ENCODE measurements around the gene GPANK1.

Gene GPANK1

GRCh38 chr6:31655349-31656237 lies 9.2 kb downstream of the GPANK1 start, which contains the start of gene APOM:
APOM (plus strand) TSS chr6:31655894; CDS start chr6:31655967, 73 bp downstream.
- no peak for TF ChIP-seq CTCF (conservative IDR thresholded peaks at IDR 0.05; ENCODE audit: low read depth)
- DNase-seq (ENCODE audit: low spot score): no peak
- H3K27ac ChIP-seq: peak within 1 kb of the TSS; percentile 31
- ChIA-PET CTCF (interaction anchor here (0.7 kb wide), 1 partner anchor 448 kb away, joined by 3 read pairs; no protein-coding TSS in a partner anchor), POLR2A (ENCODE audit: low non-redundant PET) (no interaction called here)

DNA sequence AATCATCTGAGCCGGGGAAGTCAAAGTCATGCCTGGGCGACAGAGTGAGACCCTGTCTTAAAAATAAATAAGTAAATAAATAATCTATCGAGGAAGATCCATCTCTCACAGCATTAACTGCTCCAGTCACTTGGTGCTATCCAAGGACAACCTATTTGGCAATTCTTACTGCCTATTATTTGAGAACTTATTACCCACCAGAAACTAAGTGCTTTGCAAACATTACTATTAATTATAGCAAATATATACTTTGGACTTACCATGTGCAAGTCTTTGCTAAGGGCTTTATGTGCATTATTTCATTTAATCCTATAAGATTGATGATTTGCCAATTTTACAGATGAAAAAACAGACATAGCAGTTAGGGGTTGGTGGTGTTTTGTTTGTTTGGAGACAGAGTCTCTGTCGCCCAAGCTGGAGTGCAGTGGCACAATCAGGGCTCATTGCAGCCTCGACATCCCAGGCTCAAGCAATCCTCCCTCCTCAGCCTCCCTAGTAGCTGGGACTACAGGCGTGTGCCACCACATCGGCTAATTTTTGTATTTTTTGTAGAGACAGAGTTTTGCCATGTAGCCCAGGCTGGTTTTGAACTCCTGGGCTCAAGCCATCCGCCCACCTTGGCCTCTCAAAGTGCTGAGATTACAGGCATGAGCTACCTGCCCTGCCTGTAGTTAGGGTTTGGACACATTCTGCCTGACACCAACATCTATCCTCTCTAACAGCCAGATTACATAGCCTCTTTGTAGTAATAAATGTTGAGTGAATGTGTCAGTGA lies 10.0 kb downstream of the GPANK1 start:
- TF ChIP-seq CTCF (conservative IDR thresholded peaks at IDR 0.05; ENCODE audit: low read depth): no peak
- H3K27ac ChIP-seq: peak overlapping the region; percentile 22
- CTCF ChIA-PET: no interaction called here
- POLR2A ChIA-PET (ENCODE audit: low non-redundant PET): no interaction called here
- DNase-seq (ENCODE audit: low spot score): no peak

- peak overlapping the region; percentile 96 for H3K27ac ChIP-seq
- peak; percentile 78 for DNase-seq (ENCODE audit: low spot score)
- CTCF ChIA-PET: interaction anchor here (0.6 to 1.4 kb wide), 4 partner anchors 63 to 237 kb away, joined by 3 to 4 read pairs (median 4); partner anchors contain the start of gene ATP6V1G2
- TF ChIP-seq CTCF (conservative IDR thresholded peaks at IDR 0.05; ENCODE audit: low read depth): no peak
- POLR2A ChIA-PET (ENCODE audit: low non-redundant PET): interaction anchor here (0.7 to 1.6 kb wide), 5 partner anchors 12 to 85 kb away, joined by 3 to 7 read pairs (median 4); partner anchors contain the start of gene GPANK1
Measured at GRCh38 chr6:31652925-31653724, 11.7 kb downstream of the GPANK1 start.

- peak overlapping the region; percentile 96 for H3K27ac ChIP-seq
- POLR2A ChIA-PET (ENCODE audit: low non-redundant PET): interaction anchor here (0.6 to 1.6 kb wide), 6 partner anchors 12 to 61 kb away, joined by 3 to 11 read pairs (median 4); partner anchors contain the start of gene GPANK1
- TF ChIP-seq CTCF (conservative IDR thresholded peaks at IDR 0.05; ENCODE audit: low read depth): no peak
- CTCF ChIA-PET: interaction anchor here (0.7 to 1.0 kb wide), 4 partner anchors 9 to 319 kb away, joined by 3 to 4 read pairs (median 4); partner anchors contain the start of genes C6orf47 and LY6G5C
- DNase-seq (ENCODE audit: low spot score): peak; percentile 82
Measured at GRCh38 chr6:31651602-31652191, 13.1 kb downstream of the GPANK1 start.

- no peak for DNase-seq (ENCODE audit: low spot score)
- TF ChIP-seq CTCF (conservative IDR thresholded peaks at IDR 0.05; ENCODE audit: low read depth): no peak
- CTCF ChIA-PET: interaction anchor here (0.5 kb wide), 1 partner anchor 13 kb away, joined by 5 read pairs; no protein-coding TSS in a partner anchor
- POLR2A ChIA-PET (ENCODE audit: low non-redundant PET): no interaction called here
- no peak overlapping the region for H3K27ac ChIP-seq
Measured at GRCh38 chr6:31645325-31645724, 19.5 kb downstream of the GPANK1 start.

Measured in RWPE1 (cell line).